RWPE2 (cell line): ENCODE data around the gene GJC3.
"Not testable (repeated sequence)": the region's sequence is repeated elsewhere in the genome, so short reads cannot be mapped to it uniquely, and the experiment has no call there.

Experiments
- ATAC-seq: fragments of 200-7000 bp; cut with Tn5 transposase; 3 replicates; pipeline ENCODE4 v1.9.1; 2021; ENCODE audit warnings: low read depth
- DNase-seq: peaks from one replicate; pipeline ENCODE4 v3.0.0-alpha.2; 2020; ENCODE audit warnings: low spot score
- H3K27ac ChIP-seq: fragments of 450-650 bp; 2 replicates; pipeline ENCODE4 v1.5.1; 2017; ENCODE audit warnings: mild to moderate bottlenecking; ENCODE audit not compliant: poor library complexity, severe bottlenecking
- H3K27me3 ChIP-seq: fragments of 250-450 bp; sonication (Bioruptor Pico); 2 replicates; pipeline ENCODE4 v1.5.1; 2021; ENCODE audit warnings: mild to moderate bottlenecking, moderate library complexity; ENCODE audit not compliant: insufficient read depth, poor library complexity, severe bottlenecking
- H3K36me3 ChIP-seq: fragments of 250-450 bp; sonication (Bioruptor Pico); 2 replicates; pipeline ENCODE4 v1.5.1; 2020; ENCODE audit warnings: low read depth, mild to moderate bottlenecking, moderate library complexity
- H3K4me1 ChIP-seq: fragments of 250-450 bp; sonication (Bioruptor Pico); 2 replicates; pipeline ENCODE4 v1.5.1; 2021; ENCODE audit warnings: mild to moderate bottlenecking, moderate library complexity; ENCODE audit not compliant: insufficient read depth, poor library complexity, severe bottlenecking
- H3K4me3 ChIP-seq: fragments of 250-450 bp; sonication (Bioruptor Pico); 2 replicates; pipeline ENCODE4 v1.5.1; 2021; ENCODE audit warnings: mild to moderate bottlenecking, moderate library complexity; ENCODE audit not compliant: severe bottlenecking
- H3K9me3 ChIP-seq: fragments of 250-450 bp; sonication (Bioruptor Pico); 2 replicates; pipeline ENCODE4 v1.5.1; 2021; ENCODE audit warnings: mild to moderate bottlenecking, moderate library complexity; ENCODE audit not compliant: severe bottlenecking
- CTCF ChIP-seq: fragments of 450-650 bp; IDR thresholded peaks from one replicate; pipeline ENCODE4 v1.5.1; 2017; ENCODE audit warnings: mild to moderate bottlenecking, moderate library complexity; ENCODE audit not compliant: poor library complexity, severe bottlenecking

The GJC3 gene

GRCh38 chr7:99893280-99893679 is 36.1 kb downstream of the GJC3 start:
- H3K36me3 ChIP-seq: no peaks in the 10 kb centered on the region

GRCh38 chr7:99890348-99890747 is 39.1 kb downstream of the GJC3 start:
- H3K36me3 ChIP-seq, H3K27ac ChIP-seq, H3K9me3 ChIP-seq, H3K4me1 ChIP-seq, ATAC-seq, H3K27me3 ChIP-seq, H3K4me3 ChIP-seq, DNase-seq: not testable (repeated sequence)

More at GRCh38 chr7:99893280-99893679, 36.1 kb downstream of the GJC3 start:
- no peak for TF ChIP-seq CTCF
- H3K27ac ChIP-seq: no peak overlapping the region
- no peak for ATAC-seq
- H3K9me3 ChIP-seq: no peaks in the 10 kb centered on the region
- H3K4me3 ChIP-seq: no peak overlapping the region
- no peaks in the 10 kb centered on the region for H3K27me3 ChIP-seq
- no peak for DNase-seq
- H3K4me1 ChIP-seq: no peaks in the 10 kb centered on the region

GRCh38 chr7:99888366-99888765 is 41.1 kb downstream of the GJC3 start:
- not testable (repeated sequence) for DNase-seq, H3K36me3 ChIP-seq, H3K4me3 ChIP-seq, H3K27ac ChIP-seq, H3K4me1 ChIP-seq, H3K9me3 ChIP-seq, ATAC-seq, H3K27me3 ChIP-seq

- DNase-seq (no peak), ATAC-seq (no peak)
- H3K4me1 ChIP-seq: no peaks in the 10 kb centered on the region
- no peaks in the 10 kb centered on the region for H3K27me3 ChIP-seq
- H3K4me3 ChIP-seq: no peak overlapping the region
- no peak for TF ChIP-seq CTCF
- no peak overlapping the region for H3K27ac ChIP-seq
- no peaks in the 10 kb centered on the region for H3K36me3 ChIP-seq
- peaks cover 2% of the 10 kb centered on the region for H3K9me3 ChIP-seq
These were observed 48.0 kb downstream of the GJC3 start for GRCh38 chr7:99881370-99881769.

- TF ChIP-seq CTCF: no peak
- no peaks in the 10 kb centered on the region for H3K4me1 ChIP-seq
- DNase-seq (no peak), ATAC-seq (no peak)
- no peaks in the 10 kb centered on the region for H3K36me3 ChIP-seq
- no peaks in the 10 kb centered on the region for H3K9me3 ChIP-seq
- H3K4me3 ChIP-seq: no peak within 1 kb of the TSS
- H3K27me3 ChIP-seq: no peaks in the 10 kb centered on the region
- no peak within 1 kb of the TSS for H3K27ac ChIP-seq
These were observed 52.5 kb downstream of the GJC3 start, which contains the start of gene OR2AE1 for GRCh38 chr7:99876933-99877332. Gene OR2AE1 (minus strand): TSS chr7:99877033. CDS start chr7:99877033, 0 bp downstream.

- Histone ChIP-seq H3K36me3 (no peaks in the 10 kb centered on the region), H3K4me1 (no peaks in the 10 kb centered on the region), H3K27ac (no peak overlapping the region), H3K9me3 (no peaks in the 10 kb centered on the region), H3K27me3 (no peaks in the 10 kb centered on the region), H3K4me3 (no peak overlapping the region)
- DNase-seq (no peak), ATAC-seq (no peak)
- no peak for TF ChIP-seq CTCF
These were observed 52.9 kb downstream of the GJC3 start for GRCh38 chr7:99876491-99876890.
